T-helper 2 cell (primary cell): Measurements from ENCODE around the gene TRPM4.
"Not testable (repeated sequence)": the region's sequence is repeated elsewhere in the genome, so short reads cannot be mapped to it uniquely, and the experiment has no call there.

ENCODE experiments used
- DNase-seq, 5 experiments: peaks; one replicate each; pipeline versions ENCODE4 v3.0.0 to v3.0.0-alpha.2; 2012 to 2022
- total RNA-seq, 2 donors: gene quantifications; one replicate each; lab custom pipeline; 2026; lab: John Stamatoyannopoulos, UW

The TRPM4 gene
- 0 to 0.27 reads per million in 2 donors for total RNA-seq

DNA sequence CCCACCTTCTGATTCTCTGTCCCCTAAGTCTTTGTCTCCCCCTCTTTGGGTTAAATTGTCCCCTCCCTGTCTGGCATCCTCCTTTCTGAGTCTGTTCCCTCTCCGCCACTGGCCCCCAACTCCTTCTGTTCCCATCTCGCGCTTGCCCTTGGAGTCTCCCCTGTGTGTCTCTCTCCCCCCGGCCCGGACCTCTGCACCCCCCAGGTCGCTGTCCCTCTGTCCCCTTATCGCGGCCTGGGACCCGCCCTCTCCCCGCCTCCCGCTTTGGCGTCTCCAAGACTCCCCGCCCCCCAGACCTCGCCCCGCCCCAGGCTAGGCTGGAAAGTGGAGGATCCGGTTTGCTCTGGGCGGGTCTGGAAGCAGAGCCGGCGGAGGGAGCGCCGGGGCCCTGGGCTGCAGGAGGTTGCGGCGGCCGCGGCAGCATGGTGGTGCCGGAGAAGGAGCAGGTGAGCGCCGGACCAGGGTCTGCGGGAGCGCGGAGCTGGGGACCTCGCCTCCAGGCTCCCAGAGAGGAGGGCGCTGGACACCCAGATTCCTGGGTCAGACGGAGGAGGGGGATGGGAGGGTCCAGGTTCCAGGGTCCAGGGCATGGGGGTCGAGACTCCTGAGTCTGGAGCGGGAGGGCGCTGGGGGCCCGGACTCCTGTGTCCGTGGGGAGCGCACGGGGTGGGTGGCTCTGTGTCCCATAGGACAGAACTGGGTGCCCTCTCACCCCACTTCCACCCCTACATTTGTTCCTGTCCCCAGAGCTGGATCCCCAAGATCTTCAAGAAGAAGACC is at the start of gene TRPM4:
TRPM4 (plus strand) TSS at position 348 of the 780 bp plus-strand sequence; CDS start at position 423, 75 bp downstream.
- DNase-seq, result peak in 3 of 5 experiments; percentile 20 to 39 (median 30)

GRCh38 chr19:49109051-49109450 is 48.5 kb upstream of the TRPM4 start:
- no peak for DNase-seq

DNA sequence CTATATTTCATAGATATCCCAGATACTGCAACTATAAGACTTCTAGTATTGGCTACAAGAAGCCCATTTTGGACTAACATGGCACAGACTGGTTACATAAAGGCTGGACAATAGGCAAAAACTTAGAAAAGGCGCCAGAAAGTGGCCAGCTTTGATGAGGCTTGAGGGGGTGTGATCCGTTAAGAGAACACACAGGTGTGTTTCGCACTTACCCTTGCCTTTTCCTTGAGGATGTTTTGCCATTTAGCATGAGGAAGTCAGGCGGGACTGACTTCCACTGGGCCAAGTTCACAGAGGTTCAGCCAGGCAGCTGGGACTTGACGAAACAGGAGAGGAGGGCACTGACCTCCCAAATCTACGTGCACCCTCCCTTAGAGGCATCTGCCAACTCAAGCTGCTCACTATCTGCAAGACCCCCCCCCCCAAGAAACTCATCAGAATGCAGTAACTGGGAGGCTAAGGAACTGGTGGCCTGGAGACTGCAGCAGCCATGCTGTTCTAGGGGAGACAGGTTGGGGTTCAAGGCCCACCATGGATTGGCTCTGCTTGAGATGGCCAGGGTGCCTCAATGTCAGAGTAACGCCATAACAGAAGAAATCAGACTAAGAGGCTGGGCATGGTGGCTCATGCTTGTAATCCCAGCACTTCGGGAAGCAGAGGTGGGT is 47.9 kb upstream of the TRPM4 start:
- DNase-seq, result no peak

- DNase-seq, result no peak
Measured at GRCh38 chr19:49110567-49110966, 47.0 kb upstream of the TRPM4 start.

DNA sequence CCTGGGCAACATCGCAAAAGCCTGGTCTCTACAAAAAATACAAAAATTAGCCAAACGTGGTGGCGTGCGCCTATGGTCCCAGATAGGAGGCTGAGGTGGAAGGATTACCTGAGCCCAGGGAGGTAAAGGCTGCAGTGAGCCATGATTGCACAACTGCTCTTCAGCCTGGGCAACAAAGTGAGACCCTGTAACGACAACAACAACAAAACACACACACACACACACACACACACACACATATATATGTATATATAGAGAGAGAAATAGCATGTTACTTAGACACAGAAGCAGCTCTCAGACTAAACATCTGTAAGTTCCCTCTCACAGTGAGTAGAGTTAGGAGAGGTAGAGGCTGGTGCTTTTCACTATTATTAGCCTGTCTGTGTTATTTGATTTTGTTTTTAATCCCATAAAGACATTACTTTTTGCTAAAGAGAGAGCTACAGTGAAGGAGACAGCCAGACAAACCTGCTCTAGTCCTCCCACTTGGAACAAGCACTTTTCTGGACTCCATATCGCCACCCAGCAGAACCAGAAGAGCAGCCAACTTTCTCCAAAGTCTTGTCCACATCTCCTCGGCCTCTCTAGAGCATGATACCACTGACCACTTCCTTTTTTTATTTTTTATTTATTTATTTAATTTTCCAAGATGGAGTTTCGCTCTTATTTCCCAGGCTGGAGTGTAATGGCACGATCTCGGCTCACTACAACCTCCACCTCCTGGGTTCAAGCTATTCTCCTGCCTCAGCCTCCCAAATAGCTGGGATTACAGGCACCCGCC is 46.2 kb upstream of the TRPM4 start:
- no peak for DNase-seq

DNA sequence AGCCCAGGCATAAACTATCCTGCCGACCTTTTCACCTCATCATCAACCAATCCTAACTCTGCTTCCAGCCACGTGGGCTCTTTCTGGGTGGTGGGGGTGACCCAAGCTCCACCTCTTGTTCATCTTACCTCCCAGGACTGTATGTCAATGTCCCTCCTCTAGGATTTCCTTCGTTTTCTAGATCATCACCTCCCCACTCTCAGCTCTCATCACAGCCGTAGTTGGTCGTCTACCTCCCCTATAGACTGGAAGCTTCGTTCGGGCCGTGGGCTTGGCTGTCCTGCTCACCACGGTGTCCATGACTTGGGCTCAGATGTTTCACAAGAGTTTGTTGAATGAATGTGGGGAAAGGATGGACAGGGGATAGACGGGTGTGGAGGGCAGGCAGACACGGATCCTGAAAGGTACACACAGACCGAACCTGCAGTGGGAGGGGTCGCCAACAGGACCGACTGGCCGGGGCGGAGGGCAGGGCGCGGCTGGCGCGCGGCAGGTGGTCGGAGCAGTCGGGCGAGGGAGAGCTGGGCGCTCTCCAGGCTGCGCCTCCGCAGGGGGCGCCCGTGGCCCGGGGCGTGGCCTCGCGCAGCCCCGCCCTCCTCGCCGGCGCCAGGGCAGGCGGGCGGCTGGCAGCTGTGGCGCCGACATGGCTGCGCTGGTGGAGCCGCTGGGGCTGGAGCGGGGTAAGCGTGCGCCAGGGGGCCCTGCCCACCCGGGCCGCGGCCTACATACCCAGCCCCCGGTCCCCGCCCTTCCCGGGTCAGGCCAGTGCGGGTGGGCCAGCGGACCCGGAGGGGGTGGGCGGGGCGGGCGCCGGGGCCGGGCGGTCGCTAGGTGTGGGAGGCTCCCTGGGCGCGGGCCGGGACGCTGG is 43.6 kb upstream of the TRPM4 start, which contains the start of gene LIN7B:
LIN7B (plus strand) TSS at position 609 of the 868 bp plus-strand sequence; CDS start at position 644, 35 bp downstream.
- DNase-seq, result peak; percentile 53 to 78 (median 70)

- peak in 3 of 5 experiments; percentile 28 to 70 (median 33) for DNase-seq
Measured at GRCh38 chr19:49114630-49115363, 42.8 kb upstream of the TRPM4 start.

- DNase-seq, result no peak
Measured at GRCh38 chr19:49116544-49116943, 41.0 kb upstream of the TRPM4 start.

- DNase-seq, result no peak
Measured at GRCh38 chr19:49117677-49118564, 39.7 kb upstream of the TRPM4 start.

GRCh38 chr19:49118565-49119410 is 38.8 kb upstream of the TRPM4 start, which contains the start of gene C19orf73:
Gene C19orf73 (minus strand): TSS chr19:49119143. CDS start chr19:49119022, 121 bp downstream.
- peak; percentile 87 to 96 (median 95) for DNase-seq

GRCh38 chr19:49119411-49120324 is 37.9 kb upstream of the TRPM4 start, which contains the start of gene PPFIA3:
Gene PPFIA3 (plus strand): TSS chr19:49119544. CDS start chr19:49127874, 8,330 bp downstream.
- peak in 1 of 5 experiments; percentile 22 for DNase-seq

- no peak for DNase-seq
Measured at GRCh38 chr19:49120325-49120683, 37.3 kb upstream of the TRPM4 start.

DNA sequence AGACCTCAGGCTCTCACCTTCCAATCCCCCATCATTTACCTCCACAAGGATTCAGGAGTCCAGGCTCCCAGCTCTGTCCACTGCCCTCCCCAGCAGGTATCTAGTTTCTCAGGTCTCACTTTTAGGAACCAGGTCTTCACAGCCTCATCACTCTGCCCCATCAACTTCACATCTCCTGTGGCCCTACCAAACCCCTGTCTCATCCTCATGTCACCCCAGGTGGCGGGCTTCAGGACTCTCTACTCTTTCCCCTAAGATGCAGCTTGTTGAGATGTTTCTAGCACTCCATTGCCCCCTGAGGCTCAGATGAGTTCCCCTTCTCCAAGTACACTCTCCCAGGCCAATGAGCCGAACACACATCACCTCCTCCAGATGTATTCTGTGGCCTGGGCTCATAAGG is 36.7 kb upstream of the TRPM4 start:
- DNase-seq, result no peak

GRCh38 chr19:49121841-49122240 is 35.8 kb upstream of the TRPM4 start:
- DNase-seq, result not testable (repeated sequence)

- DNase-seq, result not testable (repeated sequence)
Measured at GRCh38 chr19:49123285-49123684, 34.3 kb upstream of the TRPM4 start.

DNA sequence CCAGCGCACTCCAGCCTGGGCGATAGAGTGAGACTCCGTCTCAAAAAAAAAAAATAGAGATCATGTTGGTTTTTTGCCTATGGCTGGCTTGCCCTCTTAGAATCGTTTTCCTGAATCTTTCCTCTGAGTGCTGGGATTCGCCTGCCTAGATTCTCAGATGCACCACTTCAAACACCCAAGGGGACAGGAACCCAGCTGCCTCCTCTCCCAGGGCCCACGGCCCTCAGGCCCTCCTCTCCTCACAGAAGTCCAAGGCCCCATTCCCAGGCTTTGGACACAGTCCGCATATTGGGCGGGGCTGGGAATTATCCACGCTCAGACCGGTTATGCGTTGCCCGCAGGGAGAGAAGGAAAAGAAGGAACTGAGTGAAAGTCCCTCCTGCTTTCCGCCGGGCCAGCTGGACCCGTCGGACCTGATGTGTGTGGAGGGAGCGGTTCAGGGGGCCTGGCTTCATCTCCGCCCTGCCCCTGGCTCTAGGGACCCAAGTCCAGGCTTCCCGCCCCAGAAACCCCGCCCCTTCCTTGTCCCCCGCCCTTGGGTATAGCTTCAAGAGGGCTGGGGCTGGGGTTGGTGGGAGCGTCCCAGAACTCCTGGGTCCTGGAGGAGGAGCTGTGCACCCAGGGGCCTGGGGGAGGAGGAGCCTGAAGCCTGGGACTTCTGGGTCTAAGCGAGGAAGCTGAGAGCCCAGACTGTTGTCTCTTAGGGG is 32.4 kb upstream of the TRPM4 start:
- no peak for DNase-seq

- no peak for DNase-seq
Measured at GRCh38 chr19:49126575-49126974, 31.0 kb upstream of the TRPM4 start.
